CD4-positive, alpha-beta T cell (primary cell): Measurements from ENCODE around the gene HOXA3. TPM values are rescaled to one million over a fixed set of nuclear protein-coding genes. Genes with fewer than 3 reads are reported as not detected.

Experiments
- ATAC-seq: fragments of 200-7000 bp; cut with Tn5 transposase; one replicate; pipeline ENCODE4 v1.10.0; 2022; ENCODE audit warnings: mild to moderate bottlenecking; ENCODE audit not compliant: poor library complexity
- CTCF ChIA-PET: fragments of 350-600 bp; sonication (Branson Sonifier 250); formaldehyde crosslinking; loops from one replicate; lab custom pipeline; 2021; ENCODE audit warnings: antibody characterized with exemption, inconsistent platforms; lab: Charles Lee
- POLR2A ChIA-PET: fragments of 350-600 bp; sonication (Branson Sonifier 250); formaldehyde crosslinking; loops from one replicate; lab custom pipeline; 2021; ENCODE audit warnings: antibody characterized with exemption, inconsistent platforms; lab: Charles Lee
- DNase-seq, 14 experiments: peaks; one replicate each; pipeline ENCODE4 v3.0.0-alpha.2; 2013 to 2020; ENCODE audit warnings: mixed read lengths in 2 of 14
- H3K27ac ChIP-seq, 2 donors: one replicate each; pipeline versions ENCODE4 v1.5.1 to v1.7.0; 2013; ENCODE audit warnings: low read length in 2 of 2, low read depth in 1 of 2, mild to moderate bottlenecking in 1 of 2
- H3K27me3 ChIP-seq, 2 experiments: 1 replicate in 1 of 2; 2 replicates in 1 of 2; pipeline versions ENCODE4 v1.6.1 to v1.7.0; 2013; ENCODE audit warnings: low read length in 2 of 2, control low read depth in 1 of 2, mild to moderate bottlenecking in 1 of 2, moderate library complexity in 1 of 2; ENCODE audit not compliant: insufficient read depth in 2 of 2, control insufficient read depth in 1 of 2
- H3K36me3 ChIP-seq: one replicate; pipeline ENCODE4 v1.6.1; 2013; ENCODE audit warnings: low read length, control low read depth; ENCODE audit not compliant: insufficient read depth
- H3K4me1 ChIP-seq: one replicate; pipeline ENCODE4 v1.6.1; 2013; ENCODE audit warnings: low read length, control low read depth; ENCODE audit not compliant: insufficient read depth
- H3K4me3 ChIP-seq: one replicate; pipeline ENCODE4 v1.5.1; 2013; ENCODE audit warnings: mild to moderate bottlenecking, low read length, moderate library complexity
- H3K9me3 ChIP-seq, 2 experiments: 1 replicate in 1 of 2; 2 replicates in 1 of 2; pipeline versions ENCODE4 v1.6.1 to v1.7.0; 2013; ENCODE audit warnings: low read length in 2 of 2, mild to moderate bottlenecking in 2 of 2, control low read depth in 1 of 2, moderate library complexity in 1 of 2; ENCODE audit not compliant: control insufficient read depth in 1 of 2, insufficient read depth in 1 of 2
- H3K27ac Mint-ChIP-seq: one replicate; pipeline ENCODE4 v1.8.0; 2020; ENCODE audit warnings: mixed read lengths
- H3K27me3 Mint-ChIP-seq: one replicate; pipeline ENCODE4 v1.8.0; 2021; ENCODE audit warnings: mixed read lengths
- H3K36me3 Mint-ChIP-seq: one replicate; pipeline ENCODE4 v1.8.0; 2021; ENCODE audit warnings: low read depth, mixed read lengths
- H3K4me1 Mint-ChIP-seq: one replicate; pipeline ENCODE4 v1.8.0; 2021; ENCODE audit warnings: low read depth, mixed read lengths
- H3K4me3 Mint-ChIP-seq: one replicate; pipeline ENCODE4 v1.8.0; 2020; ENCODE audit warnings: mild to moderate bottlenecking, mixed read lengths
- H3K9me3 Mint-ChIP-seq: one replicate; pipeline ENCODE4 v1.8.0; 2020; ENCODE audit warnings: mixed read lengths
- intact Hi-C, 2 experiments: fragments of 100-400 bp; cut with DNase I in 1 of 2; cut with micrococcal nuclease in 1 of 2; formaldehyde crosslinking; loops; one replicate each; pipeline versions ENCODE4 v1.15.1 to v1.9.0; 2023 to 2025; cut with DNase I, micrococcal nuclease
- total RNA-seq, 174 experiments: library from RNA in 2 of 174; stranded (reverse) in 2 of 174; gene quantifications; one replicate each; pipeline ENCODE4 v1.2.3 and lab custom pipeline; 2021 to 2026
- TF ChIP-seq, protein P1 (sequence below): fragments of 200-600 bp; IDR thresholded peaks from one replicate; pipeline ENCODE4 v1.8.0; 2022; ENCODE audit warnings: antibody characterized with exemption, mild to moderate bottlenecking

The HOXA3 gene
- total RNA-seq, 2 experiments from 2014 or later, result not detected

- Histone ChIP-seq H3K27ac (no peak within 1 kb of the TSS), H3K9me3 (peaks cover 0 to 27% of the 10 kb centered on the region in 2 experiments), H3K4me3 (no peak within 1 kb of the TSS), H3K27me3 (peaks cover 65 to 69% of the 10 kb centered on the region in 2 experiments), H3K36me3 (no peaks in the 10 kb centered on the region), H3K4me1 (peaks cover 24% of the 10 kb centered on the region)
- Mint-ChIP-seq H3K4me3 (peak within 1 kb of the TSS; percentile 38), H3K36me3 (no peaks in the 10 kb centered on the region), H3K9me3 (no peaks in the 10 kb centered on the region), H3K27ac (no peak within 1 kb of the TSS), H3K4me1 (peaks cover 20% of the 10 kb centered on the region), H3K27me3 (peaks cover 90% of the 10 kb centered on the region)
- intact Hi-C loops, result no loop called here
- ATAC-seq (no peak), DNase-seq (no peak)
- ChIA-PET POLR2A (no interaction called here), CTCF (no interaction called here)
- TF ChIP-seq, protein P1, sequence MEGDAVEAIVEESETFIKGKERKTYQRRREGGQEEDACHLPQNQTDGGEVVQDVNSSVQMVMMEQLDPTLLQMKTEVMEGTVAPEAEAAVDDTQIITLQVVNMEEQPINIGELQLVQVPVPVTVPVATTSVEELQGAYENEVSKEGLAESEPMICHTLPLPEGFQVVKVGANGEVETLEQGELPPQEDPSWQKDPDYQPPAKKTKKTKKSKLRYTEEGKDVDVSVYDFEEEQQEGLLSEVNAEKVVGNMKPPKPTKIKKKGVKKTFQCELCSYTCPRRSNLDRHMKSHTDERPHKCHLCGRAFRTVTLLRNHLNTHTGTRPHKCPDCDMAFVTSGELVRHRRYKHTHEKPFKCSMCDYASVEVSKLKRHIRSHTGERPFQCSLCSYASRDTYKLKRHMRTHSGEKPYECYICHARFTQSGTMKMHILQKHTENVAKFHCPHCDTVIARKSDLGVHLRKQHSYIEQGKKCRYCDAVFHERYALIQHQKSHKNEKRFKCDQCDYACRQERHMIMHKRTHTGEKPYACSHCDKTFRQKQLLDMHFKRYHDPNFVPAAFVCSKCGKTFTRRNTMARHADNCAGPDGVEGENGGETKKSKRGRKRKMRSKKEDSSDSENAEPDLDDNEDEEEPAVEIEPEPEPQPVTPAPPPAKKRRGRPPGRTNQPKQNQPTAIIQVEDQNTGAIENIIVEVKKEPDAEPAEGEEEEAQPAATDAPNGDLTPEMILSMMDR, result no peak
Measured at GRCh38 chr7:27102581-27103442, 49.6 kb downstream of the HOXA3 start, which contains the start of gene HOXA2. HOXA2 (minus strand) TSS chr7:27102683; CDS start chr7:27102500, 183 bp downstream.

DNA sequence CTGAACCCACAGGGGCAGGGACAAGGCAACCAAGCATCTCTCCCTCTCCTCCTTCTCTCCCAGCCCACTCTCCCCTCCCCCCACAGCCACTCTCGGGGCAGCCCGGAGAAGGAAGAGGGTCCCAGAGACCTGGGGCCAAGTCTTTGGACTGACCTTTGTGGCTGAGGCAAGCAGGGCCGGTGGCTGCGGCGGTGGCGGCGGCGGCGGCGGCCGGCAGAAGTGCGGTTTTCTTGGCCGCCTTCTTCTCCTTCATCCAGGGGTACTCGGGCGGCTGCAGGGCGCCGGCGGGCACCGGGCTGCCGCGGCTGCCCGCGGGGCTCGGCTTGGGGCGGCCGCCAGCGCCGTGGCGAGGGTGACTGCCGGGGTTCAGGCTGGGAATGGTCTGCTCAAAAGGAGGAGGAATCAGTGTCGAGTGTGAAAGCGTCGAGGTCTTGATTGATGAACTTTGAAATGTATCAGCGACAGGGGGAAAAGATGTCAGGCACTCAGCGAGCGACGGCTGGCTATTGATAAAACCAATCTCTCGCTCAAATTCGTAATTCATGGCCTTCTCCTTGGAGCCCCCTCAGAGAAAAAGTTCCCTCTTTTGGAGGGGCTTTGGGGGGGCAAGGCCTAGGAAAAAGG lies 50.3 kb downstream of the HOXA3 start:
- Histone ChIP-seq H3K4me3 (no peak overlapping the region), H3K36me3 (no peaks in the 10 kb centered on the region), H3K27ac (no peak overlapping the region), H3K27me3 (peaks cover 72 to 76% of the 10 kb centered on the region in 2 experiments), H3K9me3 (peaks cover 0 to 27% of the 10 kb centered on the region in 2 experiments), H3K4me1 (peaks cover 31% of the 10 kb centered on the region)
- no peak overlapping the region for H3K27ac Mint-ChIP-seq
- no peaks in the 10 kb centered on the region for H3K36me3 Mint-ChIP-seq
- no peak for DNase-seq
- POLR2A ChIA-PET, result no interaction called here
- intact Hi-C loops, result no loop called here
- H3K4me3 Mint-ChIP-seq, result no peak overlapping the region
- H3K27me3 Mint-ChIP-seq, result peaks cover 93% of the 10 kb centered on the region
- no peak for ATAC-seq
- H3K4me1 Mint-ChIP-seq, result peaks cover 27% of the 10 kb centered on the region
- TF ChIP-seq, protein P1, result no peak
- CTCF ChIA-PET, result no interaction called here
- H3K9me3 Mint-ChIP-seq, result no peaks in the 10 kb centered on the region

DNA sequence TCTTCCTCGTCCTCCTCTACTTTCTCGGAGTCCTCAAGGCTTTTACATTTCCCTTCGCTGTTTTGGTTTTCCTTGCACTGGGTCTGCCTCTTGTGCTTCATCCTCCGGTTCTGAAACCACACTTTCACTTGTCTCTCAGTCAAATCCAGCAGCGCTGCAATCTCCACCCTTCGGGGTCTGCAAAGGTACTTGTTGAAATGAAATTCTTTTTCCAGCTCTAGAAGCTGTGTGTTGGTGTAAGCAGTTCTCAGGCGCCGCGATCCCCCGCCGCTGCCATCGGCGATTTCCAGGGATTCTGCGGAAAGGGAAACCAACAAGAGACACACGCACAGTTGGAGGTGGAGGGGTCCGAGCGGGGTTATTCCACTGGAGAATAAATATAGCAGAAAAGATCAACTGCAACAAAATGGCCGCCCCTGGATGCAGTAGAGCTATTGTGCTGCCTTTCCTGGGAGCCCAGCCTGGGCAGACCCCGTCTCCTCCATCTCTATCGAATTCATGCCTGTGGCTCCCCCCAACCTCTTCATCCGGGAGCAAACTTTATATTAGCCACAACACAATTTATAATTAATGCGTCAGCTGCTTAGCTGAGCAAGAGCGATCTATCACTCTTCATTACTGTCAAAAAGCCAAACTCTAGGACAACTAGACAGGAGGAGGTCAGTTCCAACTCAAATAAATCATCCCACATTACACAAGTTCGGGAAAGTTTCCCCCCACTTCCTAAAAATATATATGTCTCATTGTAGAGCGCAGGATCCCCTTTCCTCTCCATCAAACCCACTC lies 51.0 kb downstream of the HOXA3 start:
- Mint-ChIP-seq H3K27me3 (peaks cover 94% of the 10 kb centered on the region), H3K4me1 (peaks cover 28% of the 10 kb centered on the region), H3K4me3 (peak overlapping the region; percentile 1), H3K27ac (no peak overlapping the region), H3K36me3 (no peaks in the 10 kb centered on the region), H3K9me3 (no peaks in the 10 kb centered on the region)
- DNase-seq (no peak), ATAC-seq (no peak)
- ChIA-PET CTCF (no interaction called here), POLR2A (no interaction called here)
- Histone ChIP-seq H3K36me3 (no peaks in the 10 kb centered on the region), H3K4me3 (no peak overlapping the region), H3K9me3 (peaks cover 0 to 23% of the 10 kb centered on the region in 2 experiments), H3K27me3 (peaks cover 73 to 80% of the 10 kb centered on the region in 2 experiments), H3K27ac (no peak overlapping the region), H3K4me1 (peaks cover 38% of the 10 kb centered on the region)
- TF ChIP-seq, protein P1, result no peak
- intact Hi-C loops, result no loop called here
